HG03060 (cell line): ENCODE data around the gene SNRNP35.
A peak's percentile ranks its signal among the peaks of the same experiment; 100 is the strongest.
"Not testable (repeated sequence)": the region's sequence is repeated elsewhere in the genome, so short reads cannot be mapped to it uniquely, and the experiment has no call there.

Experiments
- ATAC-seq: cut with Tn5 transposase; IDR thresholded peaks from one replicate; pipeline ENCODE4 v1.9.1; 2021; ENCODE audit warnings: low read depth, moderate number of reproducible peaks; ENCODE audit not compliant: unreplicated experiment

The SNRNP35 gene

DNA sequence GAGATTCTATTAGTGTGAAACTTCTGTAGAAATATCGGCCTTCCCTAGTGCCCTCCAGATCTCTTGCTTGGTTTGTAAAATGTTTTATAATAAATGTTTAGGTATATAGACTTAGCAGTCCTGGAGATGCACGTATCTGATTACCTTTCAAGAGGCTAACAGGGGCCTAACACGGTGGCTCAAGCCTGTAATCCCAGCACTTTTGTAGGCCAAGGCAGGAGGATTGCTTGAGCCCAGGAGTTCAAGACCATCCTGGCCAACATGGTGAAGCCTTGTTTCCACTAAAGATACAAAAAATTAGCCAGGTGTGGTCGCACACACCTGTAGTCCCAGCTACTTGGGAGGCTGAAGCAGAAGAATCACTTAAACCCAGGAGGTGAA lies 11.6 kb upstream of the SNRNP35 start:
- no peak for ATAC-seq

DNA sequence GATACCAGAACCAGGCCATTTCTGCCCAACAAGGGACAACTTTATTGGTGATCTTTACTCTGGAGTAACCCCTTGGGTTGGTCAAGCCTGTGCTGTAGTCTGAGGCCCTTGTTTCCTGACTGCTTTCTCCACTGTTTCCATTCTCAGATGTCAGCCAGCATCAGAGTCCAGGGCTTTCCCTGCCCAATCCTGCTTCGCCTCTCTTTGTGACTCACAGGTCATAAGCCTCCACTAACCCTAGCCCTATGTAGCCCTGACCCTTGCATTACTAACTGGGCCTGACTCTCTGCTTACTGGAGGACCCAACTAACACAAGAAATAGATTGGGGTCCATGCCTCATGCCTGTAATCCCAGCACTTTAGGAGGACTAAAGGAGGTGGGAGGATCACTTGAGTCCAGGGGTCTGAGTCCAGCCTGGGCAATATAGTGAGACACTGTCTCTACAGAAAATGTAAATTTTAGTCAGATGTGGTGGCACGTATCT lies 8.6 kb upstream of the SNRNP35 start:
- no peak for ATAC-seq

DNA sequence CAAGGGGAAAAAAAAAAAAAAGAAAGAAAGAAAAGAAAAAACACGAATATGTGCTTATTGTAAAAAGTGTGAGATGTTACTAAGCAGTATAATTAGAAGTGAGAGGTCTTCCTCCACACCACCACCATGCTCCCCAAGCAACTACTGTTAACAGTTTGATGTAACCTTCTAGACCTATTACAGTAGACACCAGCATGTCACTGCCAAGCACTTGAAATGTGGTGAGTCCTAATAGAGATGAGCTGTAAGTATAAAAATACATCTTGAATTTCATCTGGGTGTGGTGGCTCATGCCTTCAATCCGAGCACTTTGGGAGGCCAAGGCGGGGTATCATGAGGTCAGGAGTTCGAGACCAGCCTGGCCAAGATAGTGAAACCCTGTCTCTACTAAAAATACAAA lies 8.1 kb upstream of the SNRNP35 start:
- ATAC-seq, result no peak

DNA sequence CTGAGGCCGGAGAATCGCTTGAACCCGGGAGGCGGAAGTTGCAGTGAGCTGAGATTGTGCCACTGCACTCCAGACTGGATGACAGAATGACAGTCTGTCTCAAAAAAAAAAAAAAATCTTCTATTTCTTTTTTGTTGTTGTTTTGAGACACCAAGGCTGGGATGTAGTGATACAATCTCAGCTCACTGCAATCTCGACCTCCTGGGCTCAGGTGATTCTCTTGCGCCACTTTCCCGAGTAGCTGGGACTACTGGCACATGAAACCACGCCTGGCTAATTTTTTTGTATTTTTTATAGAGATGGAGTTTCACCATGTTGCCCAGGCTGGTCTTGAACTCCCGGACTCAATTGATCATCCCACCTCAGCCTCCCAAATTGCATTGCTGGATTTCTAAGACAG lies 7.3 kb upstream of the SNRNP35 start:
- no peak for ATAC-seq

DNA sequence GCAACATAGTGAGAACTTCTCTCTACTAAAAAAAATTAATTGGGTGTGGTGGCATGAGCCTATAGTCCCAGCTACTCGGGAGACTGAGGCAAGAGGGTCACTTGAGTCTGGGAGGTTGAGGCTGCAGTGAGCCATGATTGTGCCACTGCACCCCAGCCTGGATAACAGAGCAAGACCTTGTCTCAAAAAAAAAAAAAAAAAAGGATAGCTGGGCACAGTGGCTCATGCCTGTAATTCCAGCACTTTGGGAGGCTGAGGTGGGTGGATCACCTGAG lies 5.7 kb upstream of the SNRNP35 start:
- ATAC-seq, result not testable (repeated sequence)

DNA sequence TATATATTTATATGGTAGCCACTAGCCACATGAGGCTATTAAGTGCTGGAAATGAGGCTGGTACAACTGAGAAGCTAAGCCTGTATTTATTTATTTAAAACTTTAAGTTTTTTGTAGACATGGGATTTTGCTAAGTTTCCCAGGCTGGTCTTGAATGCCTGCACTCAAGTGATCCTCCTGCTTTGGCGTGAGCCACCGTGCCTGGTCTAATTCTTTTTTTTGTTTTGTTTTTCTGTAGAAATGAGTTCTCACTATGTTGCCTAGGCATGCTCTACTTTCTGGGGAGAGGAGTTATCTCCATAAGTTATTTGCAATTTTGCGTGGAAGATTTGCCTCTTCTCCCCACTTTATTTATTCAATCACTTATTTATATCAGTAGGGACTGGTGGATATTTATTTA lies 4.8 kb upstream of the SNRNP35 start:
- ATAC-seq, result no peak

DNA sequence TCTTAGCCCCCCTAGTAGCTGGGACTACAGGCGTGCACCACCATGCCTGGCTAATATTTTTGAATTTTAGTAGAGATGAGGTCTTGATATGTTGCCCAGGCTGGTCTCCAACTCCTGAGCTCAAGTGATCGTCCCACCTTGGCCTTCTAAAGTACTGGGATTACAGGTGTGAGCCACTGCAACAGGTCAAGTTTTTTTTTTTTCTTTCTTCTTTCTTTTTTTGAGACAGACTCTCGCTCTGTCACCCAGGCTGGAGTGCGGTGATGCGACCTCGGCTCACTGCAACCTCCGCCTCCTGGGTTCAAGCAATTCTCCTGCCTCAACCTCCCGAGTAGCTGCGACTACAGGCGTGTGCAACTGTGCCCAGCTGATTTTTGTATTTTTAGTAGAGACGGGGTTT lies 5.2 kb downstream of the SNRNP35 start:
- ATAC-seq, result not testable (repeated sequence)

DNA sequence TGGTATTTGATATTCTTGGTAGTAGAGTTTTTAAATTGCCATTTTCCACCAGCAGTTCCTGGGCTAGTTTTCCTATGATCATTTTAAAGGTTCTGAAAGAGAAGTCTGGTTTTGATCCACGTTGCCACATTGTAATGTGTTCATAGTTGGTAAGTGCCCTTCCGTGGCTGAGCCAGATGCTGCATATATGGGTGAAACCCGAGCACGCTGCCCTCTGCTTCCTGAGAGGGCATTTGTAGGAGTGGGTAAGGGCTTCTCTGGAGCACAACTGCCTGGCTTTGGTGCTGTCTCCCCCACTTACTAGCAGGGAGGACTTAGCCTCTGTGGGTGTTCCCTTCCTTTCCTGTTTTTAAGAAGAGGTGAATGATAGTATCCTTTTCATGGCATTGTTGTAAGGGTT lies 7.1 kb downstream of the SNRNP35 start:
- no peak for ATAC-seq

DNA sequence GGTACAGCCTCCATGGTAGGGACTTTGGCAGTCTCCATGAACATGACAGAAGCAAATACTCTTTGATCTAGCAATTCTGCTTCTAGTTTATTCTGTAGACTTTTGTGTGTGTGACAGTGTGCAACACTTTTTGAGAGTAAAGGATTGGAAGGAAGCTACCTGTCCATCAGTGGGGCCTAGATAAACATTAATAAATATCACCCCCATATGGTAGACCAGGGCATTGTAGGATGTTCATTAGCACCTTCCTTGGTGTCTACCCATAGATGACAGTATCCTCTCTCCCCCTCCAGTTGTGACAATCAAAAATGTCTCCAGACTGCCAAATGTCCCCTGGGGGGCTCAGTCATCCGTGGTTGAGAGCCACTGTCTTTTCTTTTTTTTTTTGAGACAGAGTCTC lies 10.8 kb downstream of the SNRNP35 start:
- peak; percentile 42 for ATAC-seq

DNA sequence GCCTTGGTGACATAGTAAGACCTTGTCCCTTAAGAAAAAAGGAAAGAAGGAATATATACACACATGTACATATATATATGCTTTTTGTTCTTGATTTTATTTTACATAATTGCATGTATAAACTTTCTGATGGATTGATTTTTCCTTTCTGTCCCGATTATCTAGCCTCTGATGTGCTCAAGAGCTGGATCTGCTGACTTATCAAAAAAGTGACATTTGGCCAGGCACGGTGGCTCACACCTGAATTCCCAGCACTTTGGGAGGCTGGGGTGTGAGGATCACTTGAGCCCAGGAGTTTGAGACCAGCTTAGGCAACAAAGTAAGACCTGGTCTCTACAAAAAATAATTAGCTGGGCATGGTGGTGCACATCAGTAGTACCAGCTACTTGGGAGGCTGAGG lies 12.0 kb downstream of the SNRNP35 start:
- ATAC-seq, result no peak

DNA sequence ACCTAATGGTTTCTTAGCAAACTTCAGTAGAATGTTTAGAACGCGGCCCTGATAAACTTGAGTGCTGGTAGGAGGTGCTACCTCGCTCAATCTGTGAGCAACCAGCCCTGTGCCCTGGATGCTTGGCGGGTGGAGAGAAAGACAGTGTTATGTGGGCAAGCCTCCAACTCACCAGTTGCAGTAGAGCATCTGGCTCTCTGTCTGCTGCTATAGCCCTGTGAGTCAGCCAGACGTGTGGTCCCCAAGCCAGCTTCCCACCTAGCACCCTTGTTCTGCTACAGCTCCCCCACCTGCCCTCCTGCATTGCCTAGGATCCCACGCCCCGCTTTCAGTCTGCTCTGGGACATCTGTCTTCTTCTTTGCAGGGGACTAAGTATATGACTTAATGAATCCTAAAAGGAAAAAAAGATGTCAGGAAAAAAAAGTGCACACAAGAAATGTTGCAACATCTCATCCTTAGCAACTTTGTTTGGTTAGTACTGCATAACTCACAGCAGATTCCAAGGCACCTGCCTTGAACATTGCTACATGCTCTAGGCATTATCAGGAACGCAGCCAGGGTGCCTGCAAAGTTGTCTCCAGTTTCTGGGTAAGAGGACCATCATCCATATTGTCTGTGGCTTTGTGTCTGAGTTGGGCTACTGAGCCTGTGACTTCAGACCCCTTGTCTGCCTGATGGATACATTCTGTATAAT lies 13.6 kb downstream of the SNRNP35 start:
- ATAC-seq, result no peak

DNA sequence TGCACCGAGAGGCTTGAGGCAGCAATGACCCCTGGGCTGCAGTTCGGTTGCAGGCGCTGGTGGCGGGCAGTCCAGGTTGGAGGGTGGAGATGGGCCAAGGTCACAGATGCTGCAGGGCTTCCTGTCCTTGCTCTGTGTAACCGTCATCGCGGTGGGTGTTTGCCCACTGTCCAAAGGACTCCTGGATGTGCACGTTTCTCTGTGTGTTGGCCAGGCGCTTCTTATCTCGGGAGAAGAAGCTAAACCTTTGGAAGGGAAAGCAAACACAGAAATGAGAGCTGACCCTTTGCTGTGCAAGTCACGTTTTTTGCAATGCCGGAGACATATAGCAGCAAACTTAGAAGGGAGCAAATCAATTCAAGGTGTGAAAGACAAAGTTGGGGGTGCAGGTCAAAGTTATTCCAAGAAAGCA lies 14.5 kb downstream of the SNRNP35 start:
- no peak for ATAC-seq

DNA sequence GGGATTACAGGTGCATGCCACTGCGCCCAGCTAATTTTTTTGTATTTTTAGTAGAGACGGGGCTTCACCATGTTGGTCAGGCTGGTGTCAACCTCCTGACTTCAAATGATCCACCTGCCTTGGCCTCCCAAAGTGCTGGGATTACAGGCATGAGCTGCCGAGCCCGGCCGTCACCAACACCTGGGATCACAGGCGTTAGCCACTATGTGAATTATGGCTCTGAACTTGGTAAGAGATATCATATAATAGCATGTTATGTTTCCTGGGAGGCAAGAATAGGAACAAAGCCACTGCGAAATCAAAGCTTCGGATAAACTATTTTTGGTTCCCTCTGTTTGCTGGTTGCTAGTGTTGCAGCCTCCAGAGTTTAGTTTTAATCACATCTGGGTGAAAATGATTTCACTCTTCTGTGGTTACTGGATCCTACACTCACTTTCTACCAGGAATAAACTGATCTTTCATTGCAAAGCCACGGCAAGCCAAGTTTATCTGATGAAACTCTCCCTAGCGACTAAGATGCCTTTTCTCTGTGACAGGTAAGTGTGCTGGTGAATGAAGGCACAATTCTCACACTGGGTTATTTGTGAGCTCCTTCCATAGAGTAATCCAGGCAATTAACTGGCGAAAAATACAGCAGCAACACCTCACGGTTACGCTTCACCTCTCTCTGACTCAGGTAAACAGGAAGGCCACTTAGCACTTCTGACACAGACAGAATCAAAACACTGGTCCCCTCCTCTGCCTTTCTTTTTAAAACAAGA lies 16.7 kb downstream of the SNRNP35 start:
- no peak for ATAC-seq

DNA sequence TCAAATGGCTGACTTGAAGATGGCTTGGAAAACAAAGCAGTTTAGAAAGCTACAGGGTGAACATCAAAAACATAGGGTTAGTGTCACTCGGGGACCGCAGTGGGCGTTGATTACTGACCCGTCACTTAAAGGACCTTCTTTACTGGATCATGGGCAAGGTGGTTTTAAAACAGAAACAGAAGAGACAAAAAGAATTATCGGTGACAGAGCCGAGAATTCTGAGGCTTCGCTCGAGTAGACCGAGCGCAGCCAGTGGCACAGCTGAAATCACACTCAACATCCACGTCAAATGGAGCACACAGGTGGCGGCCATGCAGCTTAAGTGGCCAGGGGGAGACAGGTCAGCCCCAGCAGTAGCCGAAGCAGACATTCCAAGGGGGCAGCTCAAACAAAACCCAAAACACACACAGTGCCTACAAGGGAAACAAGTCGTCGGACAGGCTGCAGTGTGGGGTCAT lies 17.3 kb downstream of the SNRNP35 start:
- ATAC-seq, result no peak

DNA sequence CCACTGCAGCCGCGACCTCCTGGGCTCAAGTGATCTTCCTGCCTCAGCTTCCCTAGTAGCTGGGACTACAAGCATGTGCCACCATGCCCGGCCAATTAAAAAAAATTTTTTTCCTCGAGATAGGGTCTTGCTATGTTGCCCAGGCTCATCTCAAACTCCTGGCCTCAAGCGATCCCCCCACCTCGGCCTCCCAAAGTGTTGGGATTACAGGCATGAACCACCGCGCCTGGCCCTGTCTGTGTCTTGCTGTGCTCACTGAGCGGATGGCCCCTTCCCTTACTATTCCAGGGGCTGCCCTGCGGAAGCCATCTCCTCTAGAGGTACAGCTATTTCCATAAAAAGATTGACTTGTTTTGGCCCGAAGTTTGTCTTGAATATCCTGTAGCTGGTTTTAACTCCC lies 20.1 kb downstream of the SNRNP35 start:
- ATAC-seq, result no peak

DNA sequence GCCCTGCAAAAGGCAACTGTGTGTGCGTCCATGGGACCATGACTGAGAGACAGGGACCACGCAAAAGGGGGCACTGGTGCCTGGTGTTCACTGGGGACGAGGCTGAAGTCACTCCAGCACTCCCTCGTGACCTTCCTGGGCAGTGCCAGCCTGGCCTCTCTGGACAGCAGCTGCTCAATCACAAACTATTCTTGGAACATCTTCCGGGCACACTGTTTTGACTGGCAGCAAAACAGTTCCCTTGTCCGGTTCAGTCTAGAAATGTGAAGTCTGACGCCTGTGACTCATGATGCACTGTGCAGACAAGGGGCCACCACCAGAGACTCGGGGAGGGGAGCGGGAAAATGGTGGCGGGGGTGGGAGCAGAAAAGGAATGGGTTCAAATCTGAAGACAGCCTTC lies 20.8 kb downstream of the SNRNP35 start:
- no peak for ATAC-seq

DNA sequence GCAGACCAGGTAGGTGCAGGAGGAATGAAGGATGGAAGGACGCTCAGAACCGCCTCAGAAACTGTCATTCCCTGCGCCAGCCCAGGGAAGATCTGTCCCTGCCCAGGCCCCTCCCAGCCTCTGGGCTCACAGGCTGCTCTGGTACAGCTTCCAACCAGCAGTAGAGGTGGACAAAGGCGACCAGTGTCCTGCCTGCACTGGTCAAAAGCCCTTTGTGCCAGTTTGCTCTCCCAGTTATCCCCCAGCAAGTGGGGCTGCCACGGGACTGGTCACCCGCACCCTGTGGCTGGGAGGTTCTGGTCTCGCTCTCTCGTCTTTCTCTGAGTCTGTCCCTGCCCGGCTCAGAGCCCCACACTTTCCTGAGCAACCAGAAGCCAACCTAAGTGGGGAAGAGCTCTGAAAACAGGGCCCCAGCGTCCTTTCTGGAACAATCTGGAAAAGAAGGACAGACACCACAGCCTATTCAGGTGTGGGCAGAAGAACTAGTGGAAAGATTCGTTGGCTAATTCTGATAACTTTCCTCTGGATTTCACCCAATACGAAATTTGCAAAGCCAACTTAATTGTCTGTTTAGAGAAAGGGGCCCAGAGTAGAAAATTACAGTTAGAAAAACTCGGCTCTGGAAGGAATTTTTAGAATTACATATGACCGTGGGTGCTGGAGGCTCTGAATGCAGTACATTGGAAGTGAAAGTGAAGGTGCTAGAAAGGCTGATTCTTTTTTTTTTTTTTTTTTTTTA lies 21.7 kb downstream of the SNRNP35 start:
- ATAC-seq, result no peak

DNA sequence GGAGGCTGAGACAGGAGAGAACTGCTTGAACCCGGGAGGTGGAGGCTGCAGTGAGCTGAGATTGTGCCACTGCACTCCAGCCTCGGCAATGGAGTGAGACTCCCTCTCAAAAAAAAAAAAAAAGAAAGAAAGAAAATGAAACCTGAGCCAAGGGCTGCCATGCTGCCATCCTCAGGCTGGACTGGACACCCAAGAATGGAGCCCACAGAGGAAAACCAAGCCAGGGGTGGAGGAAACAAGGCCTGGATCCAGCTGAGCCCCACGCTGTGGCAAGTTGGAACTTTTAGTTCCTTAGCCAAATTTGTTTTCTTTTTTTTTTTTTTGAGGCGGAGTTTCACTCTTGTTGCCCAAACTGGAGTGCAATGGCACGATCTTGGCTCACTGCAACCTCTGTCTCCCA lies 23.3 kb downstream of the SNRNP35 start:
- not testable (repeated sequence) for ATAC-seq

DNA sequence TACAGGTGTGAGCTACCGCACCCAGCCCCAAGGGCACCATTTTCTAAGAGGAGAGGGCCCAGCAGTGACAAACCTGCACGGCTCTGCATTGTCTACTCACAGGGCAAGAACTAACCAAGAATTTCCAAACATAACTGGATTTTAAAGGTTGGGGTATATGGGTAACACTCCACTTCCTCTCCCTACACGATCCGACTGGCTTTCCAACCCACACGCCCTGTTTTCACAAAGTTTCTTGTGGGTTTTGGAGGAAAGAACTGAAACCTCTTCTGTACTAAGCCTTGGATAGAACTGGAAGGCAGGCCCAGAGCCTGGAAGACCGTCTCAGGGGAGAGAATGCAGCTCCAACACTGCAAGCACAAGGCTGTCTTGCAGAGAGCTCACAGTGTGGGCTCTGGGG lies 24.9 kb downstream of the SNRNP35 start:
- ATAC-seq, result no peak

DNA sequence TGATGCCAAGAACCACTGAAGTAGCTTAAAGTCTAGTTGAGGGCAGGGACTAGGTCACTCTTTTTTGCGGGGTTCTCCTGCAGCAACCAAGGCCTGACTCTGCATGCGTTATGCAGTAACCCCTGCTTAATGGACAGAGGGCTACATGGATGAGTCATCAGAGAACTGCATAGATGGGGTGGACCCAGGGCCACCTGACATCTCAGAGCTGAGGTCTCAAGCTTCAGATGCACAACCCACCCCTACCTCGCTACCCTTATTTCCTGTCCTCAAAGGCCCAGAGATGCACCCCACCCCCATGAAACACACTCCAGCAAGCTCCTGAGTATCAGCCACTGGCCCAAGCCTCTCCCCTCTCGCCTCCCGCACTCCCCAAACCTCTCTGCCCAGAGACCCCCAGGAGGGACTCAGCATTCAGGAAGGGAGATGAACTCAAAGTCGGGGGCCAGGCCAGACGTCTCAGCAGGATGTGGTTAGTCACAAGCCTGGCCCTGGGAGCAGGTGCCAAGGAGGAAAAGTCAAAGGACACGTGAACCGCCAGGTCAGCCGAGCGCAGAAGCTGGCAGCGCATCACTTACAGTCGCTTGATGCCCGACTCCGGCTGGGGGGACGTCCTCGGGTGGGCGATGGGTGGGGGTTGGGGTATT lies 25.8 kb downstream of the SNRNP35 start:
- no peak for ATAC-seq

DNA sequence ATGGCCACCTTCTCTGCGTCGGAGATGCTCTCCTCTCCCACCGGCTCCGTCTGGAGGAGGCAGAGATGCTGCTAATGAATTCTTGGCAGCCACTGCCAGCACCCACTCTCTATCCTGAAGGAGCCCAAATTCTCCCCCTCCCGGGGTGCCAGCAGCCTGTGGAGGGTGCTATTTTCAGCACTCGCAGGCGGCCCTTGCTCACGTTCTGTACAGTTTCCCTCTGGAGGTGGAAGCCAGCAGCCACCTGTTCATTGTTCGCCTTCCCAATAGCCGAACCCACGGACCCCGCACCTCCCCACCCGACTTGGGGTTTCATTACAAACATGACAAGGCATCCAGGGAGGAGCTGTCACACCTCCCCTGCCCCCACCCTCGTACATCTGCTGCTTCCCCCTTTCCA lies 27.8 kb downstream of the SNRNP35 start:
- ATAC-seq, result no peak
